ENCODE data around the gene PRUNE2. TPM values are rescaled to one million over a fixed set of nuclear protein-coding genes. Genes with fewer than 3 reads are reported as not detected.

Gene PRUNE2
- total RNA-seq, 4 donors from 2014 or later = 4.0 to 20.7 (median 14.2) TPM

GRCh38 chr9:76817489-76817888 is 88.4 kb downstream of the PRUNE2 start:
- no peak for TF ChIP-seq CTCF (IDR thresholded peaks at IDR 0.05; ENCODE audit: low read depth)

GRCh38 chr9:76812591-76812990 is 93.3 kb downstream of the PRUNE2 start:
- no peak for TF ChIP-seq CTCF (IDR thresholded peaks at IDR 0.05; ENCODE audit: low read depth)

- TF ChIP-seq CTCF (IDR thresholded peaks at IDR 0.05; ENCODE audit: low read depth) = no peak
These were observed 95.4 kb downstream of the PRUNE2 start for GRCh38 chr9:76810377-76810957.

- no peak for TF ChIP-seq CTCF (IDR thresholded peaks at IDR 0.05; ENCODE audit: low read depth)
These were observed 97.3 kb downstream of the PRUNE2 start for GRCh38 chr9:76808636-76809035.

- no peak for TF ChIP-seq CTCF (IDR thresholded peaks at IDR 0.05; ENCODE audit: low read depth)
These were observed 102.2 kb downstream of the PRUNE2 start for GRCh38 chr9:76803762-76804161.

GRCh38 chr9:76803083-76803482 is 102.8 kb downstream of the PRUNE2 start:
- no peak for TF ChIP-seq CTCF (IDR thresholded peaks at IDR 0.05; ENCODE audit: low read depth)

GRCh38 chr9:76800901-76801300 is 105.0 kb downstream of the PRUNE2 start:
- no peak for TF ChIP-seq CTCF (IDR thresholded peaks at IDR 0.05; ENCODE audit: low read depth)

Data from subcutaneous adipose tissue (tissue), 4 donors.